ENCODE data around the gene OPN4.
A peak's percentile ranks its signal among the peaks of the same experiment; 100 is the strongest.
"Not testable (repeated sequence)": the region's sequence is repeated elsewhere in the genome, so short reads cannot be mapped to it uniquely, and the experiment has no call there.

The OPN4 gene, protein sequence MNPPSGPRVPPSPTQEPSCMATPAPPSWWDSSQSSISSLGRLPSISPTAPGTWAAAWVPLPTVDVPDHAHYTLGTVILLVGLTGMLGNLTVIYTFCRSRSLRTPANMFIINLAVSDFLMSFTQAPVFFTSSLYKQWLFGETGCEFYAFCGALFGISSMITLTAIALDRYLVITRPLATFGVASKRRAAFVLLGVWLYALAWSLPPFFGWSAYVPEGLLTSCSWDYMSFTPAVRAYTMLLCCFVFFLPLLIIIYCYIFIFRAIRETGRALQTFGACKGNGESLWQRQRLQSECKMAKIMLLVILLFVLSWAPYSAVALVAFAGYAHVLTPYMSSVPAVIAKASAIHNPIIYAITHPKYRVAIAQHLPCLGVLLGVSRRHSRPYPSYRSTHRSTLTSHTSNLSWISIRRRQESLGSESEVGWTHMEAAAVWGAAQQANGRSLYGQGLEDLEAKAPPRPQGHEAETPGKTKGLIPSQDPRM

DNA sequence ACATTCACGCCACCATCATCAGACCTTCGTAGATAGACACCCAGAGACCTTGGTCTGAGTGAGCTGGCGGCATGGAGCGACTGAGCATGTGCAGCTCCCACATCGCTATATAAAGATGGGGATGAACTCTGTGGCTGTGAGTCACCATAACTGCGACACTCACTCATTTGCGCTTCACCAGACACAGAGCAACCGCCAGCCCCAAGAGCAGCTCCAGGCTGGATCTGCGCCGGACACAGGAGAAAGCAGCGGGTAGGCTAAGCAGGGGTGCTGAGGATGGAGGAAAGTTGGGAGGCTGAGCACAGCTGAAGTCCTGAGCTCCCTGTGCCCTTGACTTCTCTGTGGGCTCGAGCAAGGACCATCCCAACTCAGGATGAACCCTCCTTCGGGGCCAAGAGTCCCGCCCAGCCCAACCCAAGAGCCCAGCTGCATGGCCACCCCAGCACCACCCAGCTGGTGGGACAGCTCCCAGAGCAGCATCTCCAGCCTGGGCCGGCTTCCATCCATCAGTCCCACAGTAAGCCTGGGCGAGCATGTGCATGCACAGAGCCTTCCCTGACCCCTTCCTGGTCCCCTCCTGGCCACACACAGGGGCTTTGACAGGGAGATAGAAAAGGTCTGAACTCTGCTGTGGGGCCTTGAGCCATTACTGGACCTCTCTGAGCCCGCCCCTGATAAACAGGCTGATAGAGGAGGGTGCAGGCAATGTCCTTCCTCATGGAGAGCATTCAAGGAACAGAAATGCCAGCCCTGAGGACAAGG, at the start of gene OPN4:
TSS of gene OPN4 (plus strand) at position 137 of the 762 bp plus-strand sequence. CDS start at position 374, 237 bp downstream.
- no peak for DNase-seq

DNA sequence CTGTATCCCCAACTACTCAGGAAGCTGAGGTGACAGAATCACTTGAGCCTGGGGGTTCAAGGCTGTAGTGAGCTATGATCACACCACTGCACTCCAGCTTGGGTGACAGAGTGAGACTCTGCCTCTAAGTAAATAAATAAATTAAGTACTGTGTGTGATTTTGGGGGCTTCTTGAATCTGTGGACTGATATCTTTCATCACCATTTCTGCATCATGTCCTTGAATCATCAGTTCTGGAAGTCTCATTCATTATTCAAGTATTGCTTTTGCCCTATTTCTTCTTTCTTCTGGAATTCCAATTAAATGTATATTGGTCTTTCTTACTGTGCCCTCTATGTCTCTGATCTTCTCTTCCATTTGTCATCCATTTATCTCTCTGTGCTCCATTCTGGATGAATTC, 46.7 kb upstream of the OPN4 start:
- DNase-seq: no peak

DNA sequence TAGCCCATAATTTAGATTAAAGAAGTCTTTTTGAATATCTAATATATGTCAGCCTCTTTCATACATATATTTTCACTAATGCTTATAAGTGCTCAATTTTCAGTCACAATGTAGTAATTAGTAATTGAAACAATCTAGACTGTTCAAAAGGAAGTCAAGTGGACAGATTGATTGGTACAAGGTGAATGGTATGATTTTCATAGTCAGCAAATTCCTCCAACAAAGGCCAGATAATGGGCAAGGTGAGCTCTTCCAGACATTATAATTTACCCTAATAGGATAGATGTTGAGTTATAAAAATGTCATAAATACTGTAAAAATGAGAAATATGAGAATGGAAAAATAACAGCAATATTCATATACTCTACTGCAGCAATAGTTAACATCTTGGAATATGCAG, 44.4 kb upstream of the OPN4 start:
- no peak for DNase-seq

DNA sequence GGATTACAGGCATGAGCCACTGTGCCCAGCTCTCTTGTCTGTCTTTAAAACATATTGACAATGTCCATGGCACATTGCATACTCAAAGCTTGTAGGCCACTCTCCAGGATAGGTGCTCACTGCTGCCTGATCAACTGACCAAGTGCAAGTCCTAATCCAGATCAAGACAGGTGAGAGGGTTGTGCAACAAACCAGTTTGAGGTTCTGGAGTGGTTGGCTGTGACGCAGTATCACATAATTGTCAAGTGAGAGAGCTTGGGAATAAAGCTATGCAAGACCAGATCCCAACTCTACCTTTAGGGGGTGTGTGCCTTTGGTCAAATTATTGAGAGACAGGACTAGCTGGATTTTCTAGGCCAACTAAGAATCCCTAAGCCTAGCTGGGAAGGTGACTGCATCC, 43.0 kb upstream of the OPN4 start:
- DNase-seq: no peak

DNA sequence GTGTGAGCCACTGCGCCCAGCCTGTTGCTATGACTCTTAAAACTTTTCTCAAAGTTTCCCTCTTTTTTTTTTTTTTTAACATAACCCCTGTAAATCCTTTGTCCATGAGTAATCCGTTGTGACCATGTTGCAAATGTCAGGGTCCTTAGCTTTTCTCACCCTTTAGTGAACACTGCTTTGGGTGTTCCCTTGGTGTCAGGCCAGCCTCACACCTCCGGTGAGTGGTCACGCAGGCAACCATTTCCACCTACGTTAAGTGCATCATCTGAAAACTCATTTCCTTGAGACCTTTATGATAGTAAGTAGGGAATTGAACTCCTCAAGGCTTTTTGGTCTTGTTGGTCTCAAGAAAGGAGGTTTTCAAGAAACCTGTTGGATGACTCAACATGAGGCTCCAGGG, 41.3 kb upstream of the OPN4 start:
- DNase-seq: no peak

DNA sequence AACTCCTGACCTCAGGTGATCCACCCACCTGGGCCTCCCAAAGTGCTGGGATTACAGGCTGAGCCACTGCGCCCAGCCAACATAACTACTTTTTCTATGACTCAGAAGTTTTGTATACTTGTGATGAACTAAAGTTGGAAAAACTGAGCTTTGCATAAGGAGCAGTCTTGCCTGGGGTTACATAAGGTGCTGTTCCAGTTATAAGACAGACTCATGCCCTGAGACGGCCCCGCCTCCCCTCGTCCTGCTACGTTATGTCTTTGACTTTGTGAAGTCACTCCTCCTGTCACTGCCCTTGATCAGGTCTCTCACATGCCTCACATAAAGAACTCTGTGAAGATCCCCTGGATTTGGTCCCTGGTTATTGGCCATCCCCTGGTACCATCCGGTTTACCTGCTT, 40.4 kb upstream of the OPN4 start:
- DNase-seq: no peak

DNA sequence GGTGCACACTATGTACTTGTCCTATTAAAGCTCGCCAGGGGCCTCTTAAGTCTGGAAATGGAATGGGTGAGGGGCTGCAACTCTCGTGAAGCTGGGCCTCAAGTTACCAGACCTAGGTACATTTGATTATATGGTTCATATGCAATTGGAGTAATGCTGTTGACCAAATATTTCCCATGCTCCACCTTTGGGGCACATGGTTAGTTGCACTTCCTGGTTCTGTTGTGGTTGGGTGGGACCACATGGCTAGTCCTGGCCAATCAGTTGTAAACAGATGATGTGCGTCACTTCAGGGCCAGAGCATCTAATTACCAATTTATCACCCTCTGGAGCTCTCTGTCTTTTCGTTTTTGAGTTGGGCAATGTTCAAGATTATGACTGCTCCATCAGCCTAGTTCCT, 39.5 kb upstream of the OPN4 start:
- no peak for DNase-seq

DNA sequence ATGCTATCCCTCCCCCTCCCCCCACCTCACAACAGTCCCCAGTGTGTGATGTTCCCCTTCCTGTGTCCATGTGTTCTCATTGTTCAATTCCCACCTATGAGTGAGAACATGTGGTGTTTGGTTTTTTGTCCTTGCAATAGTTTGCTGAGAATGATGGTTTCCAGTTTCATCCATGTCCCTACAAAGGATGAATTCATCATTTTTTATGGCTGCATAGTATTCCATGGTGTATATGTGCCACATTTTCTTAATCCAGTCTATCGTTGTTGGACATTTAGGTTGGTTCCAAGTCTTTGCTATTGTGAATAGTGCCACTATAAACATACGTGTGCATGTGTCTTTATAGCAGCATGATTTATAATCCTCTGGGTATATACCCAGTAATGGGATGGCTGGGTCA, 37.1 kb upstream of the OPN4 start:
- not testable (repeated sequence) for DNase-seq

DNA sequence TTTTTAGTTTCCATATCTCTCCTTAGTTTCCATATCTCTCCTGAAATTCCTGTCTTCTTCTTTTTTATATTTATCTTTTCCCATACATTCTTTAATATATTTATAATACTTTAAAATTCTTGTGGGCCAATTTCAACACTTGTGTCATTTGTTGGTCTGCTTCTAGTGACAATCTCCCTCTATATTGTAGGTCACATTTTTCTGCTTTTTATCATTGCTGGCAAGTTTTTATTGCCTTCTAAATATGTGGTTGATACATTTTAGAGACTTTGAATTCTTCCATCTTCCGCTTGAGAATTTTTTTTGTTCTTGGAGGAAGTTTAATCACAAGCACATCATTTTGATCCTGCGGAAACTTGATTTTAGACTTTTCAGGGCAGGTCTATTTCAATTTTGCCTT, 26.0 kb upstream of the OPN4 start:
- no peak for DNase-seq

DNA sequence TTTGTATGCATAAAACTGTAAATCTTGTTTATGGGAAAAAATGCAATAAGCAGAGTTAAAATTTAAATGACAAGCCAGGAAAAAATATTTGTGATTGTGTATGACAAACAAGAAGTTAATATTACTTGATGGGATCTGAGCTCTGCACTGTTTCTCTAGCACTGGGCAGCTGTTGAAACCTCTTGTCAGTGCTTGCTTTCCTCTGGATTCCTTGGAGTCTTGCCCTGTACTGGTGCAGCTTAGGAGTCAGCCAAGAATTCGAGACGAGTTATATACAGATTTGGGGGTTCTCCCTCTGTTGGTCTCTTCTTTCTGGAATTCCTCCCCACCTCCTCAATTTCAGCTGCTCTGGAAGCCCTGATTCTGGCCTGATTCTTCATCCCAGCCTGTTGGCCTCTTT, 24.3 kb upstream of the OPN4 start:
- no peak for DNase-seq

DNA sequence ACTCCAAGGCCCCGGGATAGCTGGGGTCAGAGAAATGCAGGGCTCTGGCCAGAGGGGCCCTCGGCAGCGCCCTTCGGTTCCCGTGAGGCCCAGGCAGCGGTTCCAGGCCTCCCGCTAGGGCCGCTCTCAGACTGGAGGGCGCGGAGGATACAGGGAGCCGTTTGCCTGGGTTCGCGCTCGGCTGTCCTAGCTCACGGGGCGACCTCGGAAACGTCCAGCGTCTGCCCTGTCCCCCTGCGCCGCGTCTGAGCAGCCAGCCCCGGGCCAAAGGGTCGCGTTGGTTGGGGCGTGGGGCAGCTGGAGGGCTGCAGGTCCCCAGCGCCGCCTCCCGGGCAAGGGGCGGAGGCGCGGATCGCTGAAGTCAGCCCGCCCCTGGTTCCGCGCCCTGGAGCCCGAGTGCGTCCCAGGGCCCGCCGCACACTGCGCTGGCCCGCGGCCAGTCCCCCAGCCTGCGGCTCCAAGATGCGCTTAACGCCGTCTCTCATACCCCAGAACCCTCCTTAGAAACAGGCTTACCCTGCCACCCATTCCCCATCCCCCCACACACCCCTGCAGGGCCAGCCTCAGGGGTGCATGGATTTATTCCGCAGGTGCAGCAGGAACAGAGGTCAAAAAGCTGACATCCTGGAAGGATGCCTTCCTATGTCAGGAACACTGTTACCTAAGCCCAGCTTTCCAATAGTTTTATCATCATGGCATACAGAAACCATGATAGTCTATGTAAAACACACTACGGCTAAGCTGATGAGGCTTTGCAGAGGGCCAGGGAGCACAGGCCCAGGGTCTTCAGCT, 22.1 kb upstream of the OPN4 start:
- no peak for DNase-seq

DNA sequence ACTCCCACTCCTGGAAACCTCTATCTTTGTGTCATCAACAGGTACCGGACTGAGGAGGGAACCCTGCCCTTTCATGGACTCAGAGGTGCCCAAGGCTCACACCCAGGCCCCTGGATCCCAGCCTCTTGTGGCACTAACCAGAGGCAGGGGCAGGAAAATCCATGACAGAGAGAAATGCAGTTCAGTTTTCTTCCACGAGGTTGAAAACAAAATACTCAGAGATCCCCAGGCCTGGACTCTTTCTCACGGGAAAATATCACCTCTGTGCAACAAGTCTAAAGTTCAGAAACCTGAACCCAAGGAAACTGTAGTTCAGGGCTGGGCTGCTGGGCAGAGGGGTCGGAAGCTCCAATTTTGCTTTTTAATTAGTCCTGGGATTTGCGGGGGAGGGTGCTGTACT, 21.4 kb upstream of the OPN4 start:
- DNase-seq: no peak

DNA sequence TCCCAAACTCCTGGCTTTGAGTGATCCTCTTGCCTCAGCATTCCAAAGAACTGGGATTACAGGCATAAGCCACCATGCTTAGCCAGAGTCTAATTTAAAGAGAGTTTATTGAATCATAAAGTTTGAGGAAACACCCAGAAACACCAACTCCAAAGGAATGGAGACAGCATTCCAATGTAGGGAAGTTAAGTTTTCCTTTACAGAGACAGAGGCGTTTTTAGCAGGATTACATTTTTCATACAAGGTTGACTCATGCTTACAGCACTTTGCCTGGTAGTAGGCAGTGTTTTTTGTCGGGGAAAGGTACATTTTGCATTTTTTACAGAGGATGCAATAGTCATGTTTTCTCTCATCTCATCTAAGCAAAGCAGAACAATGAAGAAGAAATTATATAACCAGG, 18.9 kb upstream of the OPN4 start:
- no peak for DNase-seq

DNA sequence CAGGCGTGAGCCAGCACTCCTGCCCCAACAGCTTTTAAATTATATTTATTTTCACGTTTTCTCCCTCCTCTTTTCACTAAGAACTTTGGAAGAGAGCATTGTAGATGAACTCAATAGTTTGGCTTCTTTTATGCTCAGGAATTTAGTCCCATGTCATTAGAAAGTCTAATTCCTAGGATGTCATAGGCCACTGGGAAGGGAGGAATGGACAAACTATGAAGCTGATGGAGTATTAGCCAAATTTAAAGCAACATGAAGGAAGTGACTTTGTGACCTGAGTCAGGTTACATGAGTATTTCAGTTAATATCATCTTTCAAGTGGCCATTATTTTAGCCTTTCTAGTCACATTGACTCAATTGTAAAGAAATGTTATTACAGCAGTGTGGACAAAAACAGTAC, 18.0 kb upstream of the OPN4 start:
- DNase-seq: no peak

DNA sequence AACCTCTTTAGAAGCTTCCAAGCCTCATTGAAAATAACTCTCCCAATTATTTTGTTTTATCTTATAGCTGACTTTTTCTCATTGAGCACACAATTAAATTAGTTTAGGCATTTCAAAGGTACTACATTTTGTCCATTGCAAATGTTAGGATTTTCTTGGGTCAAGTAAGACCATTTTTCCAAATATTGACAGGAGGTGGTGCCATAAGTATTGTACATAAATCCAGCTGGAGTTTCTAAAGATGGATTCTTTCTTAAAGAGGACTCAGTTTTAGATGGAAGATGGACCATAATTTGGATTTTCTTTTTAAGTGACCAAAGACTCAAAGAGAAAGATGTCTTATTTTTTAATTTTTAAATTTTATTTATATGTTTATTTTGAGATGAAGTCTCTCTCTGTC, 12.3 kb upstream of the OPN4 start:
- no peak for DNase-seq

DNA sequence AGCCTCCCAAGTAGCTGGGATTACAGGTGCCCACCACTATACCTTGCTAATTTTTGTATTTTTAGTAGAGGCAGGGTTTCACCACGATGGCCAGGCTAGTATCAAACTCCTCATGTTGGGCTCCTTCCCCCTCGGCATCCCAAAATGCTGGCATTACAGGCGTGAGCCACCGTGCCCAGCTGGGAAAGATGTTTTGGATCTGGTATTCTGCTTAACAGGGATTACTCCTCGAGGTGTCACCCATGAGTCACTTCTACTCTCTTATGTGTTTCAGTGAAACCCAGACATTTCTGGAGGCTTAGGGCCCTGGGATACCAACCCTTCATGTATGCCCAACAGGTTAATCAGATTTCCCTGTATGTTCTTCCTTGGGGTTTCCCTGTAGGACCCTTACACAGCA, 11.8 kb upstream of the OPN4 start:
- no peak for DNase-seq

DNA sequence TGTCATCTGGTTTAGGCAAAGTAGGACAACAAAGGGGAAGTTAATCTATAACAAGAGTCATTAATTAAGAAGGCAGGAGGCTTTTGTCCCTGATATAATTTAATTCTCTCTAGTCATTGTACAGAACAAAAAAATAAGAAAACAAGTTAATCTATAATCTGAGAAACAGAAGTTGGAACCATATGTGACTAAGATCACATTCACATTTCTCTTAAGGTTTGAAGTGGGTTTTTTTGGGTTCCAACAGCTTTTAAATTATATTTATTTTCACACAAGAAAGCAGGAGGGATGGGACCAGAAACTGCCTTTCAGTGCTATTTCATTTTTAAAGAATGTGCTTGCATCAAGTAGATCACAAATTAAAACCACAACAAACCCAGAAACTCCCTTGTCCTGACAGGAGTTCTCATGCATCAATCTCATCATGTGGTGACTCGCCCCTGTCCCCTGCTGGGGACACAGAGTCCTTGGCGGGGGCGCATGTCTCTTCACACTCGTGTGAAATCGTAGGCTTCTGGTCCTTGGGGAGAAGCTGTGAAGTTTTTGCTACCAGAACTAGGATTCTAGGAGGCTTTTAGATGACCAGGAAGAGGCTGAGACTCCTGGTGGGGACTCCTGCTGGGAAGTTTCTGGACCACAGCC, 10.1 kb upstream of the OPN4 start:
- peak; percentile 12 for DNase-seq

DNA sequence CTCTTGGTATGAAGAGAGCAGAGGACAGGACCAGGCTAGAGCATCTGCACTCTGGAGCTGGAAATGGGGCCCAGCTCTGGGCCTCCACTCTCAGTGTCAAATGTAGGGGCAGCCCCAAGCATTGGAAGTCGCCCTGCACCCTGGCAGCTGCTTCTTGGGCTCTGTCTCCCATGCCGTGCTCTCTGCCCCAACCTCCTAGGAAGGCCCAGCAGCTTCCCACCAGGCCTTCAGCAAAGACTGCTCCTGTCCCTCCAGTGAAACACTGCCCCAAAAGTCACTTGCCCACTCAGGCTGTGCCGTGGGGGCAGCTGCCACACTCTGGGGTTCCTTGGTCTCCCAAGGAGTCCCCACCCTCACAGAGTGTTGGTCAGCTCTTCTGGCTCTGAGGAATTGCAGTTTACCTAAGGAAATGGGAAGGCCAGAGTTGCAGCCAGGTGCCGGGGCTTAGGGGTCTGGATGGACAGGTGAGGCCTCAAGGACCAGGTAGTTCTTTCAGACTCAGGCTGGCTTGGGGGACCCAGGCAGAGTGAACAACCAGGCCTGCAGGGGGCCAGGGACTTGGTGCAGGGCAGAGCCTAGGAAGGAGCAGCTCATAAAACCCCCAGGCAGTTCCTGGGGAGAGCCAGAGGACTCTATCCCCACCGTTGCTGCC, 9.4 kb upstream of the OPN4 start:
- no peak for DNase-seq

DNA sequence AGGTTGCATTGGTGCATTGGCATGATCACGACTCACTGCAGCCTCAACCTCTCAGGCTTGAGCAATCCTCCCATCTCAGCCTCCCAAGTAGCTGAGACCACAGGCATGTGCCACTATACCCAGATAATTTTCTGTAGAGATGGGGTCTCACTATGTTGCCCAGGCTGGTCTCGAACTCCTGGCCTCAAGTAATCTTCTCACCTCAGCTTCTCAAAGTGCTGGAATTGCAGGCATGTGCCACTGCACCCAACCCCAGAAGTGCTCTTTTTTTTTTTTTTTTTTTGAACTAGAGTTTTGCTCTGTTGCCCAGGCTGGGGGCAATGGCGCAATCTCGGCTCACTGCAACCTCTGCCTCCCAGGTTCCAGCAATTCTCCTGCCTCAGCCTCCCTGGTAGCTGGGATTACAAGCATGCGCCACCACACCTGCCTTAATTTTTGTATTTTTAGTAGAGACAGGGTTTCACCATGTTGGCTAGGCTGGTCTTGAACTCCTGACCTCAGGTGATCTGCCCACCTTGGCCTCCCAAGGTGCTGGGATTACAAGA, 8.7 kb upstream of the OPN4 start:
- not testable (repeated sequence) for DNase-seq

DNA sequence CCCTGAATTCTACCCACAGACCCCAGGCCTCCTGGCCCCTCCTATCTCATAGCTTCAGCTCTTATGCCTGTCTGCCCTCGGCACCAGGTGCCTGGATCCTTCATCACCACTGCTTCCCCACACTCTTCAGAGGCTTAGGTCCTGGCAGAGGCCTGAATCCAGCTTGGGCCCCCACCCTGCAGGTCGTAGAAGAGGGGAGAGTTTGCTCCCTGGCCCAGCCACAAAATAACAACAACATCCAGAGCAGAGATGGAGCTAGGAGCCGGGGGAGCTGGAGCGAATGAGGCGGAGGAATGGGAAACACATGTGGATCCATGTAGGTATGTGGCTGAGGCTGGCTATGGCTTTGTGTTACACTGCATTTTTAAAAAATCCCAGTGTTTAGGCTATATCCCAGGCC, 7.8 kb upstream of the OPN4 start:
- no peak for DNase-seq

DNA sequence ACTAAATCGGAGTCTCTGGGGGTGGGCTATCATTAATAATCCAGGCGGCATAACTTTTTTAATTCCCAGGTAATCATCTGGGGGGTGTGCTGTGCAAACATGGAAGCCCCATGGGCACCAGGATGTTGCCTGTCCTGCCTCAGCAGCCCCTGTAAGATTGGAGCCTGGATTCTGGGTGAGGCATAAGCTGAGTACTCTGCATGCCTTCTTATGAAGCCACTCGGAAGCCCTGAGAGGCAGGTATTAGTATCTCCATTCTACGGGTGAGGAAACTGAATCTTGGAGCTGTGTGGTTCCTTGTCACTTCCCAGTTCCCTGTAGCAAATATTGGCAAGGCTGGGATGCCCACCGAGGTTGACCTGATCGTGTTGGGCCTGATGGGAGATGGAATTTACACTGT, 7.4 kb upstream of the OPN4 start:
- no peak for DNase-seq

Measured in stimulated activated CD4-positive, alpha-beta T cell treated with anti-CD3 and anti-CD28 coated beads, Interleukin-4, amount 100 ng/mL, for 24 hours (primary cell).